ENCODE results near the gene MEN1. TPM values are rescaled to one million over a fixed set of nuclear protein-coding genes. Genes with fewer than 3 reads are reported as not detected.
A peak's percentile ranks its signal among the peaks of the same experiment; 100 is the strongest.

MEN1 gene
- total RNA-seq, 4 donors from 2014 or later = 26.9 to 46.6 (median 36.1) TPM

- Histone ChIP-seq H3K36me3 (peaks cover 100% of the 10 kb centered on the region), H3K9me3 (no peaks in the 10 kb centered on the region), H3K4me1 (peaks cover 42% of the 10 kb centered on the region), H3K27me3 (no peaks in the 10 kb centered on the region), H3K4me3 (no peak overlapping the region), H3K27ac (no peak overlapping the region)
- no peak for DNase-seq (ENCODE audit: low spot score in 2 of 2)
- TF ChIP-seq CTCF (IDR thresholded peaks at IDR 0.05) (no peak), EP300 (IDR thresholded peaks at IDR 0.05) (no peak), POLR2A (IDR thresholded peaks at IDR 0.05) (no peak), POLR2AphosphoS5 (IDR thresholded peaks at IDR 0.05) (no peak)
- 89% methylated on average over 6 of the region's 6 CpGs for WGBS
Observed at GRCh38 chr11:64768300-64768694, 42.1 kb downstream of the MEN1 start.

- no peaks in the 10 kb centered on the region for H3K27me3 ChIP-seq
- 53% methylated on average over 19 of the region's 19 CpGs for WGBS
- no peak overlapping the region for H3K4me3 ChIP-seq
- TF ChIP-seq CTCF (IDR thresholded peaks at IDR 0.05) = peak; percentile 49 to 79
- no peak for TF ChIP-seq POLR2A (IDR thresholded peaks at IDR 0.05)
- peaks cover 42% of the 10 kb centered on the region for H3K4me1 ChIP-seq
- peak; percentile 89 to 92 for DNase-seq (ENCODE audit: low spot score in 2 of 2)
- peak overlapping the region; percentile 32 for H3K27ac ChIP-seq
- H3K36me3 ChIP-seq = peaks cover 100% of the 10 kb centered on the region
- no peaks in the 10 kb centered on the region for H3K9me3 ChIP-seq
Observed at GRCh38 chr11:64767344-64768299, 42.7 kb downstream of the MEN1 start.

- TF ChIP-seq EP300 (IDR thresholded peaks at IDR 0.05) = no peak
- TF ChIP-seq POLR2A (IDR thresholded peaks at IDR 0.05) = no peak
- no peak for TF ChIP-seq CTCF (IDR thresholded peaks at IDR 0.05)
- DNase-seq (ENCODE audit: low spot score in 2 of 2) = no peak
- Histone ChIP-seq H3K9me3 (no peaks in the 10 kb centered on the region), H3K36me3 (peaks cover 94% of the 10 kb centered on the region), H3K27me3 (no peaks in the 10 kb centered on the region), H3K4me3 (no peak overlapping the region), H3K4me1 (peaks cover 46% of the 10 kb centered on the region), H3K27ac (no peak overlapping the region)
- WGBS = 85% methylated on average over 6 of the region's 11 CpGs
Observed at GRCh38 chr11:64766881-64767280, 43.5 kb downstream of the MEN1 start.

- no peak overlapping the region for H3K27ac ChIP-seq
Observed at GRCh38 chr11:64765851-64766665, 44.3 kb downstream of the MEN1 start.

More at GRCh38 chr11:64765851-64766665, 44.3 kb downstream of the MEN1 start:
- Histone ChIP-seq H3K4me1 (peaks cover 43% of the 10 kb centered on the region), H3K36me3 (peaks cover 86% of the 10 kb centered on the region), H3K4me3 (no peak overlapping the region), H3K9me3 (no peaks in the 10 kb centered on the region), H3K27me3 (no peaks in the 10 kb centered on the region)
- TF ChIP-seq EP300 (IDR thresholded peaks at IDR 0.05) (no peak), POLR2A (IDR thresholded peaks at IDR 0.05) (no peak), CTCF (IDR thresholded peaks at IDR 0.05) (no peak), POLR2AphosphoS5 (IDR thresholded peaks at IDR 0.05) (no peak)
- DNase-seq (ENCODE audit: low spot score in 2 of 2) = peak in 1 of 2 donors; percentile 70
- WGBS = 92% methylated on average over 24 of the region's 42 CpGs
